ENCODE data around the gene YBX3.
A peak's percentile ranks its signal among the peaks of the same experiment; 100 is the strongest.

GRCh38 chr12:10750385-10750727 is 27.2 kb upstream of the YBX3 start:
- TF ChIP-seq CTCF (IDR thresholded peaks at IDR 0.05) = peak in 1 of 4 experiments; percentile 4
- no peak for TF ChIP-seq POLR2A (IDR thresholded peaks at IDR 0.05)
- TF ChIP-seq EP300 (IDR thresholded peaks at IDR 0.05) = no peak

All from gastroesophageal sphincter (tissue), 3 donors.